Middle frontal gyrus (tissue), 1 donor: ENCODE results near the gene TRIM28.

Source experiments
- DNase-seq: peaks from one replicate; pipeline ENCODE4 v3.0.0-alpha.2; 2015; ENCODE audit warnings: low spot score; ENCODE audit errors: extremely low spot score

Gene TRIM28

DNA sequence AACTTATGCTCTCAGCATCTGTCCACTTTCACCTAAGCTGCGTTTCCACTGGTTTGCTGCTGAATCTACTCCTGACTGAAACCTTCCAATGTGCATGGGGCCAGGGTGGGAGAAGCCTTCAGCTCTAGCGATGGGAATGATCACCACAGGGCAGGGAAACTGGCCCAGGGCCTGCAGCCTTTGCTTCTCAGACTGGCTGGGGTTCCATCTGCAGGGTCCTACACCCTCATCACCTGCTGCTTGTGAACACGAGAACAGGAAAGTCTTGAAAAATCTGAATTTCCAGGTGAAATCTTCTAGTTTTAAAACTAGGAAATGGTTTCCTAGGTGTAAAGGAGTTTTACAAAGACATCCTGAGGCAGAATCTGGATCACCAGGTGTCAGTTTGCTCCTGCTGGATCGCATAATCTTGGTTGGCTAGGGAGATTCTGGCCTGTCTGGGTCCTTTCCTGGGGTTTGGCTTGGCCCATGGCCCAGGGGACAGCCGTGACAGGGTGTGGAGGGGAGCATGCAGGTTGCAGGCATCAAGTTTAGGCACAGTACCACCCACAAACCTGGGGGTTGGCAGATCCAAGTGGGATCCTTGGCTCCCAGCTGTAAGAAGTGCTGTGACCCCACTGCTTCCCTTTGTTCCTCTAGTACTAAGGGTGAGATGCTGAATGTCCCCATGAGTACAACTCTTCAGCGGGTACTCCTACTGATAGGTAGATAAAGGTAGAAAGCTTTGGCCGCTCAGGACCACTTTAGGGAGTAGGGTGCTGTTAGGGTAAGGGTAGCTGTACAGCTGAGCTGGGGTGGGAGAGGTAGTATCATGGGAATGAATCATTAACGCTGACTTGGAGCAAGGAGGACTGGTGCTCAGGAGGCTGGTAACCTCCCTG, 16.4 kb downstream of the TRIM28 start:
- DNase-seq: no peak

DNA sequence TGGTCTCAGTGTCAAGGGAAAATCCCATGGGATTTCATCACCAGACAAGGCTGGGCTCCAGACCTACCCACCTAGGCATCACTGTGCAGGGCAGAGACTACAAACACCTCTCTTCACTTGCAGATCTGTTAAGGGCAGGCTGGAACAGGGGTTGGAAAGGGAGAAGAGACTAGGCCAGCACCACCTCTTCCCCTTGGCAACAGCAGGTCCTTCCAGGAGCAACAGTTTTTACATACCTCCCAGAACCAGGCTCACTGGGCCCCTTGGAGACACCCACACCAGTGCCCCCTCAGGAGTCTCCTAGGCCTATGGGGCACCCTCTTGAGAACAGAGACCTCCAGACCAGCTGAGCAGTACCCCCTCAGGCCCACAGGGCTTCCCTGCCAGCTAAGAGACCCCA, 17.1 kb downstream of the TRIM28 start:
- DNase-seq: no peak

DNA sequence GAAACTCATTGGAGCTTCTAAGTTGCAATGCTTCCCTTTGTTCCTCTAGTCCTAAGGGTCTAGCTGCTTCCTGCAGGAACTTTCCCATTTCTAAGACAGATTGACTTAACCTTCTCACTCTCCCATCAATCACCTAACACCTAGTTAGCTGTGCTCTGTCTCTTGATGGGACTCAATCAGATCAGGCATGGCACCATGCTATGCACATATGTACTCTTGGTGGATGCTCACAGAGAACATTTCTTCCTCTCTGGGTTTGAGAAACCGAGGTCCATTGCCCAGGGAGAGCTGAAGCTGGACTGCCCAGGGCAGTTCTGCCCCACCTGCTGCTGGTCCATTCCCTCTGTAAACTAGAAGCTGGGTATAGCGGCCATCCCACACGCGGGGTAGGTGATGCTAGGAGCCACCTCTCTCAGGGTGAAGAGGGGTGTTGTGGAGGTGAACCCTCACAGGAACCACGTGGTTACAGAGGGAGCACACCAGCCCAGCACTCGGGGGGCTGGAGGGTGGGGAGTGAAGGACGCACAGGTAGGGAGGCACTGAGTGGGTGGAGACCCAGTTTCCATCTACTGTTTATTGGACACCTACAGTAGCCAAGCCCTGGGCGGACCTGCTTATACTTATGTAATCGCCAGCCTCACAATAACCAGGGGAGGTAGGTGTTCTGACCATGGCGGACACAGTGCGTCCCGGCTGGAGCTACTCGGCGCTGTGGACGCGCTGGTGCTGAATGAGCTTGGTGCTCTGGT, 17.7 kb downstream of the TRIM28 start:
- no peak for DNase-seq

DNA sequence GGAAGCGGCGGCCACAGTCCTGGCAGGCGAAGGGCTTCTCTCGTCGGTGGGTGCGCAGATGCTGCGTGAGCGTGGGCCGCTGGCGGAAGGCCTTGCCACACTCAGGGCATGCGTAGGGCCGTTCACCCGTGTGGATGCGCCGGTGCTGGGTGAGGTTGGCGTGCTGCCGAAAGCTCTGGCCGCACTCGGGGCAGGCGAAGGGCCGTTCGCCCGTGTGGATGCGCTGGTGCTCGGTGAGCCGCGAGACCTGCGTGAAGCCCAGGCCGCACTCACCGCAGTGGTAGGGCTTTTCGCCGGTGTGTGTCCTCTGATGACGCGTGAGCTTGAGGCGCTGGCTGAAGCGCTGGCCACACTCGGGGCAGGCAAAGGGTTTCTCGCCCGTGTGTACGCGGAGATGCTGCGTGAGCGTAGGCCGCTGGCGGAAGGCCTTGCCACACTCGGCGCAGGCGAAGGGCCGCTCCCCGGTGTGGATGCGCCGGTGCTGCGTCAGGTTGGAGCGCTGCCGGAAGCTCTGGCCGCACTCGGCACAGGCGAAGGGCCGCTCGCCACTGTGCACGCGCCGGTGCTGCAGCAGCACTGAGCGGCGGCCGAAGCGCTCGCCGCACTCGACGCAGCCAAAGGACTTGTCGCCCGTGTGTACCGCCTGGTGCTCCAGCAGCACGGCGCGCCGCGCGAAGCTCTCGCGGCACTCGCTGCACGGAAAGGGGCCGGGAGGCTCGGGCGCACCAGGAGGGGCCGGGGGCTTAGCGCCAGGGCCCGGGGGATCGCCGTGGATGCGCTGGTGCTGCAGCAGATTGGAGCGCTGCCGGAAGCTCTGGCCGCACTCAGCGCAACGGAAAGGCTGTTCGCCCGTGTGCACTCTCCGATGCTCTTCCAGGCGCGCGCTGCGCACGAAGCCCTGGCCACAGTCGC, 18.5 kb downstream of the TRIM28 start:
- DNase-seq: no peak

DNA sequence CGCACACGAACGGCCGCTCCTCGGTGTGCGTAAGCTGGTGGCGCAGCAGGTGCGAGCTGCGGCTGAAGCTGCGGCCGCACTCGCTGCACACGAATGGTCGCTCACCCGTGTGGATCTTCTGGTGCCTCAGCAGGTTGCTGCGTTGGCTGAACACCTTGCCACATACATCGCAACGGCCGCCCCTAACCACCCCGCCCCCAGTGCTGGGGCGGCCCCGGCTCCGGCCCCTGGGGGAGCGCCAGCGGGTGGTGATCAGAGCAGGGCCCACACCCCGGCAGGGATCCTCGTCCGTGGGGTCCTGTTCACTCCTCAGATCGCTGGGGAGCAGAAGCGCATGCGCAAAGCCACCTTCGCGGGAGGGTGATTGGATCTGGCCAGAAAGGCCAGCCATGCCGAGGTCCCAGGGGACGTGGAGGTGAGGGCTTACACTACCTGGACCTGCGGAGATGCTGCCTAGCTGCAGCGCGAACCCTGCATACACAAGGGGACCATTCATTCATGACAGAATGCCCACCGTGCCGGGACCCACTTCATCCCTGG, 19.2 kb downstream of the TRIM28 start:
- no peak for DNase-seq

DNA sequence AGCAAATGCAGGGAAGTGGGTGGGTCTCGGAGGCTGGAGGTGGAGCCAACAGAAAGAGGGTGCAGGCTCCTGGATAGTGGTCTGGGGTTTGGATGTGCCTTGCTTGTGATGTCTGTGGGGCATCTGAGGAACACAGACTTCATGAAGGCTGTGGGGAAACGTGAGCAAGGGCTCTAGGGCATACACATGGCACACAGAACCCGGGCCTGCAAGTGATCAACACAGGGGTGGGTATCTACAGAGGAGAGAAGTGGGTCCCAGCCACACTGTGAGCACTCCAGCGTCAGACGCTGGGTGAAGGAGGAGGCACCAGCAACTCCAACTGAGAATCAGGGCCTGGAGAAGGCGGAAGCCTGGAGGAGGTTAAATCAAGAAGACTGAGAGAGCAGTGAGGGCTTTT, 20.0 kb downstream of the TRIM28 start:
- no peak for DNase-seq

DNA sequence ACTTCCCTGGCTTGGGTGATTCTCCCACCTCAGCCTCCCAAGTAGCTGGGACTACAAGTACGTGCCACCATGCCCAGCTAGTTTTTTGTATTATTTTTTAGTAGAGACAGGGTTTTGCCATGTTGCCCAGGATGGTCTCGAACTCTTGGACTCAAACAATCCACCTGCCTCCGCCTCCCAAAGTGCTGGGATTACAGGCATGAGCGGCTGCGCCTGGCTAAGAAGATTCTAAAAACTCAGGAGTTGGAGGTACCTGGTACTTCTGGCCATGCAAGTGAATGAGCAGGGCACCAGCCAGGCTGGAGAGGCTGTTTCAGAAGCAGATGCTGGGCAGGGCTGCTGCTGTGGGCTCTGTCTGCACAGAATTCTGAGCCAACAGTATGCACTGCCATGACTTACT, 23.1 kb downstream of the TRIM28 start:
- no peak for DNase-seq

DNA sequence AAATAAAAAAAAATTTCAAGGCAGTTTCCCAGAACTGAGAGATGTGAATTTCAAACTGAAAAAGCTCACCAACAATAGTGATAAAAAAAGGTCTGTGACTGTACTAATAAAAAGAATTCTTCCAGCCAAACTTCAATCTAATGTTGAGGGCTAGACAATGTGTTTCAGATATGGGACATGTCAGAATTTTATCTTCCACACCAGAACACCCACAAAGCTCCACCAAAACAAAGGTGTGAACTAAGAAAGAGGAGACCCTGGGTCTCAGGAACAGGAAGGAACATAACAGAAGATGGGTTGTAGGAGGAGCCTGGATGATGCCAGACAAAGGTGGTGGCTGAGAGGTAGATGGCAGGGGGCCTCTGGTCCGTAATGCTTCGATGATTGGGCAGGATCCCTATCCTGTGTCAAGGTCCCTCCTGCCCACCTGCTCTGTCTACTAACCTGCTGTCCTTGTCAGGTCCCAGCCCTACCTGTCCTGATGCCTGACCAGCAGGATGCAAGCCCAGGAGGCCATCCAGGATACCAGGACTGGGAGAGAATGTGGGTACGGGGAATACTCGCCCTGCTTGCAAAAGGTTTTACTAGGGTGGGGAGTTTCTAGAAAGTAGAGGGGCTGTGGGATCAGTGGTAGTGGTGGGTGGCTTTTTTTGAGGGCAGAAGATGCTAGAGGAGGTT, 24.7 kb downstream of the TRIM28 start:
- DNase-seq: no peak

DNA sequence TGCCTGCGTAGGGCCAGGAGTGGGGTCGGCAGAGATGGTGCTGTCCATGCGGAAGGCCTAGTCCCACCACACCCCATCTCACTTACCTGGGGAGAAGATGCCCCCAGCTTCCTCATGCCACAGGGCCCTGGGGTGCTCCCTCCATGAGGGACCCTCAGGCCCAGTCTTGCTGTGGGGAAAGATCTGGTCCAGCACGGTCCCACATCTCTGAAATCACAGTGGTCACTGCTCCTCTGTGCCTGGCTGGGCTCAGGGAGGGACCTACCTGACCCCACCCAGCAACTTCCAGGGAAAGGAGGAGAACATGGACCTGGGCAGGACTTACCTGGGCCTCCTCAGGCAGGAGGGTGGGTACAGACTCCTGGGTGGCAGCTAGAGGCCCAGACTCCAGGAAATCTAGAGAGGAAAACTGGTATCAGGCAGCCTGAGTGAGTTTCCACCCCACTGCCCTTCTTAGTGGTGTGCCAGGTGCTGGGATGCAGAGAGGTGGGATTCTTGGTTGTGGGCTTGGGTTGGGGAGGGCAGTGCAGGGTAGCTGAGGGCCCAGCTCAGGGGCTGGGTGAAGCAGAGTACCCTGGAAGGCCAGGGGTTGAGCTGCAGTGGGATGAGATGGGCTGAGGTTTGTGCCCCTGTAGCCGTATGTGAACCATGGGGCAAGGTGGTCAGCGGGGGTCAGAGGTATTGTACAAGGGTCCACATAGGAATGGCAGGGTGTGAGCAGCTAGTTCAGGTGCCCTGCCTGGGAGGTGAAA, 25.5 kb downstream of the TRIM28 start:
- no peak for DNase-seq

DNA sequence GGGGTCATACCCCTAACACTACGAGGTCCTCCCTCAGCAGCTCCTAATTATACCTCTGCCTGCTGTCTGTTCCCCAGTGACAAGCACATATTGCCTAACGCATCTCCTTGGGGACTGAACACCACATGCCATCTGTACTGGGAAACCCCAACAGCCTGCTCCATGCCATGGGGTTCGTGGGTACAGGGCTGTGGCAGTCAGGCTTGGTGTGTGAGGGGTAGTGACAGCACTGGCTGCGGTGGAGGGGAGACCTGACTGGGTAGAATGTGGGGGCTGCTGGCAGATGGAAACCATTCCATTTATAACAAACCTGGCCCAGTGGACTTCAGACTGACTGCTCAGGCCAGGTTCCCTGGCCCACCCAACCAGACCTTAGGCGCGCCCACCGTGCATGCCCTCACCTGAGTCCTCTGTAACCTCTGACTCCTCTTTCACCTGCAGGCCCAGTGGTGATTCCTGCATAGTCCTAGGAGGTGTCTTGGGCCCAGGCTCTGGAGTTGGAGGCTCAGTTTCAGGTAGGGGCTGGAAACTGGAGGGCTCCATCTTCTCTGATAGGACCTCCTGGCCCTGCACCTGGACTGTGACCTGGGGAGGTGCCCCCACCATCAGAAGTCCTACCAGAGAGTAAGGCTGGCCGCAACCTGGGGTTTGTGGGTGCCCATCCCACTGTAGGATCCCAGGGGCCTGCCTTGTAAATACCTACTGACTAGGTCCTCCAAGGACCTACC, 26.2 kb downstream of the TRIM28 start:
- DNase-seq: no peak

DNA sequence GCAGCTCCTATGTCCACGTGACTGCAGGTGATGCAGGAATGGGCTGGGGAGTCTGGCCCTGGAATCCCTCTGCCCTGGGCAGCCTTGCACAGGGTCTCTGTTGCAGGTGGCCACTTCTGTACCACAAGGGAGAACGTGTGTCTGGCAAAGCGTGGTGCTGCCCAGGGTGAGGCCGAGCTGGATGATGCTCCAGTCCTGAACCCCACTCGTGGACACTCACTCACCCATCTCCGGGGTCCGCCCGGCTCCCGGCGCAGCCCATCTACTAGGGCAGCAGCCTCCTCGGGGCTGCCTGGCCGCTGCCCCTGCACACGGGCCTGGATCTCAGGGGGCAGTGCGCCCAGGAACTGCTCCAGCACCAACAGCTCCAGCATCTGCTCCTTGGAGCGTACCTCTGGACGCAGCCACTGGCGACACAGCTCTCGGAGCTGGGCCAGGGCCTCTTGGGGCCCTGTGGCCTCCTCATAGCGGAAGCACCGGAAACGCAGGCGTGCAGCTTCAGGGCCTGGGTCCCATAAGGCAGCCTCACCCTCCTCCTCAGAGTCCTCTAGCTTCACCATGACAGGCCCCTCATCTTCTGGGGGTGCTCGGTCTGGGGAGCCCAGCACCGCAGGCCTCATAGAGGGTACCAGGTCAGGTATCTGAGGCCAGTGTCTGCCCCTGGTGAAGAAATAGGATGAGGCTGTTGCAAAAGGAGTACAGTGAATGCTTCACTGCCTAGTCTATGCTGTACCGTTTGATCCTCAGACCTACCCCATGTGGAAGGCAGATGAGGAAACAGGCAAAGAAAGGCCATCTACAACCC, 27.1 kb downstream of the TRIM28 start:
- DNase-seq: no peak

DNA sequence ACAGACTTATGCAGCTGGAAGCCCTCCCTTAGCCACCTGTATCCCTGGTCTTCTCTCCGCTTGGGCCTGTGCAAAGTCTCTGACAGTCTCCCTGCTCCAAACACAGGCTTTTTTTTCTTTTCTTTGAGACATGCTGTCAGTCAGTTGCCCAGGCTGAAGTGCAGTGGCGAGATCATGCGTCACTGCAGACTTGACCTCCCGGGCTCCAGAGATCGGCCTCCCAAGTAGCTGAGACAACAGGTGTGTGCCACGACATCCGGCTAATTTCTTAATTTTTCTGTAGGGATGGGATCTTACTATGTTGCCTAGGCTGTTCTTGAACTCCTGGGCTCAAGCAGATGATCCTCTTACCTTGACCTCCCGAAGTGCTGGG, 27.7 kb downstream of the TRIM28 start:
- DNase-seq: no peak

DNA sequence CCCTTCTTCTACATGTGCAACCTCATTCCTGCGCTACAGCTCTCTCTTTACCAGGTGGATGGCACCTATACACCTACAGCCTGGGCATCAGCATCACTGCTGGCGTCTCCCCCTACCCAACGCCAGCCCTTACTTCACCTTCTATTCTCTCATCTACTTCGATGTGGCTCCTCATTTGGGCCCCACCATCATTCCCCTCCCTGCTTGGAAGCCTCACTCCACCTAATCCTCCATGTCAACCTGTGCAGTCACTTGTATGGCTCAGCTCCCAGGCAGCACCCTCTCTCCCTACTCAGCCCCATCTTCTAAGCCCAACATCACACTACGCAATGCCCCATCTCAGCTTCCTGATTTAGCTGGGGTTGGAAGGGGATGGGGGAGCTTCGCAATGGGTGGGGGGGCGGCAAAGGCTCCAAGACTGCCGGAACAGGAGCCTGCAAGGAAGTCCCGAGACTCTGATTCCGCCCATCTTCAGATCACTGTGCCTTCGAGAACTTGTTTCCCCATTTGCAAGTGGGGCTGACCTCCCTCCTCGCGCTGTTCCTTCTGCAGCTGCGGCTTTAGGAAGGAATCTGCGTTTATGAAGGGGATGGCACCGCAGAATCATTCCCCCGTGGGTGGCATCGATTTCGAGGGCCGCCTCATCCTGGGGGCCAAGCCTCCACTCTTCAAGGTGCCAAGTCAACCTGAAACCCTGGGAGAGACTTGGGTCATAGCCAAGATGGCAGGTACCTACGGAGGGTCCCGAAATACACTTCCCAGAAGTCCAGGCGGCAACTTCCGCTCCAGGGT, 28.4 kb downstream of the TRIM28 start:
- DNase-seq: no peak

DNA sequence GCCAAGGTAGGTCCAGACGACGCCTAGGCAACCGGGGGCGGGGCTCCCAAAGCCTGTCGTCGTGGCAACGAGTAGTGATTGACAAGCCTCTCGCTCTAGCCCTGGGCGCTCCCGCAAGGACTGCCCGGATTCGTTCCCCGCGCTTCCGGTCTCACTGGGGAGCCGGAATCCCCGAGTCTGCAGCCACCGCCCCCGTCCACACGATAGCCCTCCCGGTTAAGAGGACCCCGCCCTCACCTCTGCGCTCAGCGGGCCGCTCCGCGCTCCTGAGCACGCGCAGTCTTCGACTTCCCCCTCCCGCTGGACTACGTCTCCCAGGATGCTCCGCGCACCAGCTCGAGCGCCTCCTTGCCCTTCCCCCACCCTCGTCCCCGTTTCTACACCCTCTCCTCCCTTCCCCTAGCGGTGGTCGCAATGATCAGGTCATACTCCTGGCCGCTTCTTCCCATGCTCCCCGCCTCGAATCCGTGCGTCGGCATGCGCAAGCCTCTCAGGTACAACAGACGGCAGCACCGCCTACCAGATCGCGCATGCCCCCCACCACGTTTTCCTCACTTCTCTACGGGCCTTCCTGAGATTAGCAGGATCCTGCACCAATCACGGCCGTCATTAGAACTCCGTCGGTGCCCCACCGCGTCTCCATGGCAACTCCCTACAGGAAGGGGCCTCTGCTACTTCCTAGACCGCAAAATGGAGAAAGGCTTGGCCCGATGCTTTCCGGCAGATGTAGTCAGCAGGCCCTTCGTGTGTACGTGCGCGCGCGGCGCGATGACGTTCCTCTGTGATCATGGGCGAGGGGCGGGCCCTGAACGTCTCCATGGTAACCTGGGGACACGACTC, 29.2 kb downstream of the TRIM28 start, which contains the start of gene MZF1:
Gene MZF1, minus strand, starts transcription at position 518 of the 840 bp plus-strand sequence. CDS start 1,946 bp downstream, outside the sequence.
- peak; percentile 99 for DNase-seq

DNA sequence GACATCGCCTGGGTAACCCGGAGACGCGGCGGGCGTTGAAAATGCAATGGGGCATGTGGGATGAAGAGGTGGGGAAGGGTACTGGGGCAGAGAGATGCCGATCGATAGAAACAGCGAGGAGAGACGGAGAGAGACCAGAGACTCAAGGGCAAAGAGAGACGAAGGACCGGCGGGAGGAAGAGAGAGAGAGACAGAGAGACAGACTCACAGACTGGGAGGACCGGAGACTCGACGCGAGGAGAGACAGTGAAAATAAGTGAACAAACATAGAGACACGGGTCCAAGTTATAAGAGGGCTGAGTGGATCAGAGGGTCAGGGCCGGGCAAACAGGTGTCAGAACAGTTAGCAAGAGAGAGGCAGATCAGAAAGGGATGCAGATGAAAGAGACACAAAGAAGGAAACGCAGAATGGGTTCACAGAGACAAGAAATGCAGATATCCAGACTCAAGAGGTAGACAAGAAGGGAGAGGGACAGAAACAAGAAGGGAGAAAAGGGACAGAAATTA, 29.8 kb downstream of the TRIM28 start:
- DNase-seq: no peak
